Measurements from ENCODE around the gene SCYL1. TPM values are rescaled to one million over a fixed set of nuclear protein-coding genes. Genes with fewer than 3 reads are reported as not detected.

Gene SCYL1
- 48.8 and 57.2 TPM in 2 replicates for total RNA-seq

GRCh38 chr11:65524741-65525545 is at the start of gene SCYL1:
TSS of gene SCYL1 (plus strand) at chr11:65525083. CDS start at chr11:65525154, 71 bp downstream.
- no peak for DNase-seq (ENCODE audit: low read depth)

- no peak for DNase-seq (ENCODE audit: low read depth)
These were observed 48.2 kb upstream of the SCYL1 start for GRCh38 chr11:65476632-65477148.

GRCh38 chr11:65477149-65477965 is 47.5 kb upstream of the SCYL1 start:
- DNase-seq (ENCODE audit: low read depth), result peak; percentile 83

GRCh38 chr11:65478388-65479183 is 46.3 kb upstream of the SCYL1 start:
- peak; percentile 36 for DNase-seq (ENCODE audit: low read depth)

- DNase-seq (ENCODE audit: low read depth), result peak; percentile 94
These were observed 45.4 kb upstream of the SCYL1 start for GRCh38 chr11:65479184-65480145.

GRCh38 chr11:65482306-65482850 is 42.5 kb upstream of the SCYL1 start:
- DNase-seq (ENCODE audit: low read depth), result peak; percentile 23

- peak; percentile 38 for DNase-seq (ENCODE audit: low read depth)
These were observed 39.0 kb upstream of the SCYL1 start for GRCh38 chr11:65485920-65486219.

- no peak for DNase-seq (ENCODE audit: low read depth)
These were observed 38.1 kb upstream of the SCYL1 start for GRCh38 chr11:65486570-65487466.

GRCh38 chr11:65487467-65488272 is 37.2 kb upstream of the SCYL1 start:
- peak; percentile 100 for DNase-seq (ENCODE audit: low read depth)

- DNase-seq (ENCODE audit: low read depth), result peak; percentile 69
These were observed 36.4 kb upstream of the SCYL1 start for GRCh38 chr11:65488273-65489034.

GRCh38 chr11:65489035-65489705 is 35.7 kb upstream of the SCYL1 start:
- DNase-seq (ENCODE audit: low read depth), result peak; percentile 81

GRCh38 chr11:65489706-65490320 is 35.1 kb upstream of the SCYL1 start:
- DNase-seq (ENCODE audit: low read depth), result peak; percentile 26

GRCh38 chr11:65491163-65491465 is 33.8 kb upstream of the SCYL1 start:
- no peak for DNase-seq (ENCODE audit: low read depth)

- DNase-seq (ENCODE audit: low read depth), result peak; percentile 93
These were observed 33.1 kb upstream of the SCYL1 start for GRCh38 chr11:65491614-65492386.

- DNase-seq (ENCODE audit: low read depth), result no peak
These were observed 32.6 kb upstream of the SCYL1 start for GRCh38 chr11:65492387-65492636.

- peak; percentile 83 for DNase-seq (ENCODE audit: low read depth)
These were observed 32.1 kb upstream of the SCYL1 start for GRCh38 chr11:65492637-65493366.
